Activated T-cell treated with anti-CD3 and anti-CD28 coated beads, Interleukin-2, amount 50 U/mL, for 1 hour (primary cell): Measurements from ENCODE around the gene S1PR2.

ENCODE experiments used
- DNase-seq: peaks from one replicate; pipeline ENCODE4 v3.0.0-alpha.2; 2020

The S1PR2 gene

GRCh38 chr19:10230861-10231611 is at the start of gene S1PR2:
Gene S1PR2 (minus strand): TSS chr19:10231331. CDS start chr19:10224905, 6,426 bp downstream.
- peak; percentile 82 for DNase-seq

- no peak for DNase-seq
These were observed 48.8 kb upstream of the S1PR2 start for GRCh38 chr19:10279737-10280442.

- no peak for DNase-seq
These were observed 47.8 kb upstream of the S1PR2 start for GRCh38 chr19:10278935-10279334.

DNA sequence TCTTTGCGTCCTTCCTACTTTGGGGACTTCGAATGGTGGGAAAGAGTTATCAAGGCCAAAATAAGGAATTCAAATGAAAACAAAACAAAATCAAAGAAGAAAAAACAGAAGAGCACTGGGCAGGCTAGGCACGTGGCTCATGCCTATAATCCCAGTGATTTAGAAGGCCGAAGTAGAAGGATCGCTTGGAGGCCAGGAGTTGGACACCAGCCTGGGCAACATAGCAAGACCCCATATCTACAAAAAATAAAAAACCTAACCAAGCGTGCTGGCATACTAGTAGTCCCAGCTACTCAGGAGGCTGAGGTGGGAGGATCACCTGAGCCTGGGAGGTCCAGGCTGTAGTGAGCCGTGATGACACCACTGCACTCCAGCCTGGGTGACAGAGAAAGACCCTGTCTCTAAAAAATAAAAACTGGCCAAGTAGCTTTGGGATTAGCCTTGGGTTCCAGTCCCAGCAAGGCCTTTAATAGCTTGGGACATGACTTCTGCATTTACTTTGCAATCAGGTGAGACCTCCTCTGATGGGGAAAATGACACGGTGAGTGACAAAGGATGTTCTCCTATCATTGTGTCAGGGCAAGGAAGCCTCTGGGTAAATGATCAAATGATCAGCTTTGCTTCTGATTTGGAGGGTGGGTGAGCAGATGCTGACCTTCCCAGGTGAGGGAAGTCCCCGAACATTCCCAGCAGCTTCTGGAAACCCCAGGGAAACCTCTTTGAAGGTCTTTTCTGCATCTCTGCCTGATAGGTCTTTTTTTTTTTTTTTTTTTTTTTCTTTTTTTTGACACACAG is 46.9 kb upstream of the S1PR2 start:
- DNase-seq = no peak

DNA sequence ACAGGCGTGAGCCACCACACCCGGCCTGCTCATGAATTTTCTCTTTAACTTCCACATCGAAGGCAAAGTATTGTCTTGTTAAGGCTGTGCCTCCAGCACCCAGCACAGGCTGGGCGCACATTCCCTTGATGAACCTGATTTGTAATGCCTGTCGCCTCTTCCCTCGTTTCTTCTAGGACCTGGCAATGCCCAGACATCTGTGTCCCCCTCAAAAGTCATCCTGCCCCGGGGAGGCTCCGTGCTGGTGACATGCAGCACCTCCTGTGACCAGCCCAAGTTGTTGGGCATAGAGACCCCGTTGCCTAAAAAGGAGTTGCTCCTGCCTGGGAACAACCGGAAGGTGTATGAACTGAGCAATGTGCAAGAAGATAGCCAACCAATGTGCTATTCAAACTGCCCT is 43.5 kb upstream of the S1PR2 start:
- DNase-seq = no peak

DNA sequence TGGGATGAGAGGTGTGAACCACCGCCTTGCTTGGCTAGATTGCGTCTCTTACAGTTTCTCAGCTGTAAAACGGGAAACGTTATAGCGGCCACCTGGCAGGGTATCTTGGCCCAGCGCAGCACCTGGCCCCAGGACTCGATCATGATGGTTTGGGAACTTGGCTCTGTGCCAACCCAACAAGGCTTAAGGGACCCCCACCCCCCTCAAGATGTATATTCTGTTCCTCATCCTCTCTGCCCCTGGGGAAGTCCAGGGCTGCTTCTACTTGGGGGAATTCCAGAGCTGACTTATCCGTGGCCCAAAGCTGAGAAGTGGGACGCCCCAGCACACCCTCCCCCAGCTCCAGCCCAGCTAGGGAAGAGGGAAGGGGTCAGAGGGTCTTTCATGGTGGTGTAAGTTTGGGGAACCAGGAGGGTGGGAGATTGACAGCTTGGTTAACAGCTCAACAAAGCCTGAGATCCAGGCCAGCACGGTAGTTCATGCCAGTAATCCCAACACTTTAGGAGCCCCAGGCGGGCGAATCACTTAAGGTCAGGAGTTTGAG is 40.5 kb upstream of the S1PR2 start:
- peak; percentile 40 for DNase-seq

GRCh38 chr19:10270616-10271394 is 39.7 kb upstream of the S1PR2 start, which contains the start of gene ICAM1:
Gene ICAM1 (plus strand): TSS chr19:10271120. CDS start chr19:10271160, 40 bp downstream.
- DNase-seq = peak; percentile 71

- peak; percentile 65 for DNase-seq
These were observed 39.1 kb upstream of the S1PR2 start for GRCh38 chr19:10270180-10270615.

- DNase-seq = peak; percentile 93
These were observed 38.4 kb upstream of the S1PR2 start for GRCh38 chr19:10269333-10270179.

DNA sequence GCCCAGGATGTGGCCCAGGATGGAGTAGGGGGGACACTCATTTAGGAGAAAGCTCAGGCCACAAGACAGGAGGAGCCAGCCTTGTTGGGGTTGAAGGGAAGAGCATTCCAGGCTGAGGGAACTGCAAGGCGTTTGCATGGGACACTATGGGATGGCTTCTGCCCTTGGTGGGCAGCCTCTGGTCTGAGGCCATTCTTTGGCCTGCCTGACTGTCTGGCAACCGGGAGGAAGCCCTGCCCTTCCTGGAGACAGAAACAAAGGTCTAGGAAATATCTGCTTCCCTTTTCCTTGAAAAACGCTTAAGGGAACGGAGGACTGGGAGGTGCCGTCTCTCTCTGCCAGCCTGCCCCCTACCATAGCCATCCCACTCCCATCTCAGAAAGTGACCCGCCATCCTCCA is 36.9 kb upstream of the S1PR2 start:
- no peak for DNase-seq

GRCh38 chr19:10266706-10267105 is 35.6 kb upstream of the S1PR2 start:
- DNase-seq = no peak

DNA sequence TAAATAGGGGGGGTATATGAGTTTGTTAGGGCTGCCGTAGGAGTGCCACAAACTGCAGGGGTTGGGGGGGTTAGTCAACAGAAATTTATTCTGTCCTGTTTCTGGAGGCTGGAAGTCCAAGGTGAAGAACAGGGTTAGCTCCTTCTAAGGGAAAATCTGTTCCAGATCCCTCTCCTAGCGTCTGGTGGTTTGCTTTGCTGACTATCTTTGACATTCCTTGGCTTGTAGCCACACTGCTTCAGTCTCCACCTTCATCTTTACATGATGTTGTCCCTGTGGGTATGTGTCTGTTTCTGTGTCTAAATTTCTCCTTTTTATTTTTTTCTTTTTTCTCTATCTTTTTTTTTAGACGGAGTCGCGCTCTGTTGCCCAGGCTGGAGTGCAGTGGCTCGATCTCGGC is 31.6 kb upstream of the S1PR2 start:
- no peak for DNase-seq

- no peak for DNase-seq
These were observed 29.0 kb upstream of the S1PR2 start for GRCh38 chr19:10260141-10260584.

GRCh38 chr19:10259162-10259905 is 28.2 kb upstream of the S1PR2 start:
- peak; percentile 82 for DNase-seq

GRCh38 chr19:10258080-10258710 is 27.1 kb upstream of the S1PR2 start:
- no peak for DNase-seq

DNA sequence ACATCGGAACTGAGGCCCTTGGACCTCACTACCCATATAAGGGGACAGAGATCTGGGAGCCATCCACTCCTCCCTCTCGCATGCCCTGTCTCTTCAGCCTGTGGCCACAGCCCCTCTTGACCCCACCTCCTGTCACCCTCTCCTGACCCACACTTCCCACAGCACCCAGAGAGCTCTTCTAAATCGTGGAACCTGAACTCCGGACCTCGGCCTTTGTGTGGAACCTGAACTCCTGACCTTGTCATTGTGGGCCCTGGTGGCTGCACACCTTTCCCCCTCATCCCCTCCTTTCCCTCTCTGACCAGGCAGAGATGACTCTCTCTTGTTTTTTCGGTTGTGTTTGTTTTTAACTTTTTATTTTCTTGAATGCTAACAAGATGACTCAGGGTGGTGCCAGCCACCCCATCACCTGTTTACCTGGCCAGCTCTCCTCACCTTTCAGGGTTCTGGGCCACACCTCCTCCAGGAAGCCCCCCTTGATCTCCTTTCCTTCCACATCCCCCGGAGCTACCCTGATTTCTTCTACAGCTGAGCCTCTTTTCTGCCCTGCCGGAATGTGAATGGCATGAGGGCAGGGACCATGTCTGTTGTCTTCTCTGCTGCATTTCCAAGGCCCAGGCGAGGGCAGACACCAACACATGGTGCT is 26.0 kb upstream of the S1PR2 start:
- no peak for DNase-seq

GRCh38 chr19:10256551-10256950 is 25.4 kb upstream of the S1PR2 start:
- DNase-seq = no peak

DNA sequence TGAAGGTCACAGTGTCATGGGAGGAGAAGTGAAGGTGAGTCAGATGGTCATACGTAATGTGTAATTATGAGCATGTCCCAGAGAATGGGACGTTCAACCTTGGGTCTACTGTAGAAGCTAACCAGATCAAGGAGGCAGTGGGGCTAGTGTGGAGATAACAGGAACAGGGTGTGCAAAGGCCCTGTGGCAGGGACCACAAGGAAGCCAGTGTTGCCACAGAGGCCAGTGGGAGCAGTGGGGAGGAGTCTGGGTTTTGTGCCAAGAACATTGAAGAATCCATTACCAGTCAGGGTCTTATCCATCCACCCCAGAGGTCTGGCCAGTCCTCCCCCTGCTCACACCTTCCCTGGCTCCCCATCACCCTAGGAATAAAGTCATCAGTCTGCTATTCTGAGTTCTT is 24.2 kb upstream of the S1PR2 start:
- no peak for DNase-seq

DNA sequence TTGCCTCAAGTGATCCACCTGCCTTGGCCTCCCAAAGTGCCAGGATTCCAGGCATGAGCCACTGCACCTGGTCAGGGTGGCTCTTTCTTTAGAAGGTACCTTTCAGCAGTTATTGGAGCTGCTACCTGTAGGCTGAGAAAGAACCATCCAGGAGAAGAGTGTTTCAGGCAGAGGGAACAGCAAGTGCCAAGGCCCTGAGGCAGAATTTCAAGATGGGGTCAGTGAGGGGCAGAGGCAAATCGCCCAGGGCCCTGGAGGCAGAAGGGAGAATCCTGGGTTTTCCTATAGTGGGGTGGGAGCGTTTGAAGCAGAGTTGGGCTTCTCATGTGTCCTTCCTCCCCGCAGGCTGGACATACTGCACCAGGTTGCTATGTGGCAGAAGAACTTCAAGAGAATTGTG is 23.1 kb upstream of the S1PR2 start:
- no peak for DNase-seq
